ENCODE measurements around the gene TNS3. TPM values are rescaled to one million over a fixed set of nuclear protein-coding genes. Genes with fewer than 3 reads are reported as not detected.

The TNS3 gene
- total and polyA plus RNA-seq, 2 of the 13 experiments (the other 11 are each of a cell fraction or from before 2014, with no cell fraction given), result 52.9 to 55.7 TPM

- CTCF ChIA-PET (ENCODE audit: low intra/inter-chr PET ratio, low total read pairs), result no interaction called here
- peaks cover 48% of the 10 kb centered on the region; the same call in 1 of the 2 replicates for H4K20me1 ChIP-seq (ENCODE audit: insufficient read depth, low read length)
- FAIRE-seq (no peak), DNase-seq (ENCODE audit: low spot score) (no peak), ATAC-seq (no peak)
- H3K27me3 ChIP-seq (ENCODE audit: control insufficient read depth in 1 of 2, insufficient read depth in 2 of 2, low read length in 2 of 2), result no peaks in the 10 kb centered on the region
- peaks cover 26 to 85% of the 10 kb centered on the region in 2 experiments for H3K36me3 ChIP-seq (replicated peaks in 1 of 2; ENCODE audit: control insufficient read depth in 1 of 2, insufficient read depth in 2 of 2, low read length in 2 of 2)
- BruUV-seq (replicated peaks), result no TSS peak
- in situ Hi-C loops (cut with HindIII; ENCODE audit: extremely low pct_ligation_motif_present, low pct_unique_long_range_greater_than_20kb) (no loop called here), intact Hi-C loops (cut with micrococcal nuclease; ENCODE audit: unreplicated experiment) (no loop called here)
- no peak overlapping the region for H3K9ac ChIP-seq (ENCODE audit: insufficient read depth, low read depth, low read length)
- no peak overlapping the region for H2AFZ ChIP-seq (ENCODE audit: low read length)
- H3K9me3 ChIP-seq (ENCODE audit: low read length), result no peaks in the 10 kb centered on the region
- peaks cover 96% of the 10 kb centered on the region for H3K79me2 ChIP-seq (ENCODE audit: insufficient read depth, low read length)
- H3K4me3 ChIP-seq (replicated peaks in 1 of 3; ENCODE audit: insufficient read depth in 1 of 3, low read depth in 2 of 3, low read length in 3 of 3), result no peak overlapping the region
- H3K4me1 ChIP-seq (ENCODE audit: insufficient read depth, low read length), result peaks cover 63% of the 10 kb centered on the region
- H3K4me2 ChIP-seq (ENCODE audit: low read depth, low read length), result no peak overlapping the region
- H3K27ac ChIP-seq (ENCODE audit: extremely low read length, insufficient read depth, low read length), result no peak overlapping the region
- POLR2A ChIA-PET, result interaction anchor here (0.5 kb wide), 1 partner anchor 97 kb away, joined by 3 read pairs; no protein-coding TSS in a partner anchor
- 95% methylated on average over 14 of the region's 14 CpGs for WGBS (ENCODE audit: low lambda C conversion rate)
- no peak for TF ChIP-seq ZBTB3 (CRISPR knock-in tag; IDR thresholded peaks at IDR 0.05; ENCODE audit: borderline replicate concordance, low read depth)
- TF ChIP-seq ZSCAN21 (CRISPR knock-in tag; IDR thresholded peaks at IDR 0.05; ENCODE audit: borderline replicate concordance), result no peak
- no peak for TF ChIP-seq SMC3 (IDR thresholded peaks at IDR 0.05; ENCODE audit: low read length)
- no peak for TF ChIP-seq RFX5 (IDR thresholded peaks at IDR 0.05; ENCODE audit: low read depth, low read length)
- no peak for TF ChIP-seq DPF2 (CRISPR knock-in tag; IDR thresholded peaks at IDR 0.05; ENCODE audit: borderline replicate concordance, low read depth)
- TF ChIP-seq TP53 (CRISPR knock-in tag; conservative IDR thresholded peaks at IDR 0.05), result no peak
- TF ChIP-seq ZNF282 (IDR thresholded peaks at IDR 0.05; ENCODE audit: partially characterized antibody), result no peak
- TF ChIP-seq POLR2G (IDR thresholded peaks at IDR 0.05; ENCODE audit: low read depth, low read length), result no peak
- no peak for TF ChIP-seq MLX (CRISPR knock-in tag; IDR thresholded peaks at IDR 0.05)
- no peak for TF ChIP-seq ZNF75D (CRISPR knock-in tag; IDR thresholded peaks at IDR 0.05; ENCODE audit: borderline replicate concordance)
- no peak for TF ChIP-seq ZNF704 (CRISPR knock-in tag; IDR thresholded peaks at IDR 0.05; ENCODE audit: borderline replicate concordance)
- no peak for TF ChIP-seq ZNF160 (CRISPR knock-in tag; IDR thresholded peaks at IDR 0.05)
- TF ChIP-seq NR2F2 (IDR thresholded peaks at IDR 0.05; ENCODE audit: borderline replicate concordance, low read depth), result no peak
- TF ChIP-seq ZNF382 (CRISPR knock-in tag; IDR thresholded peaks at IDR 0.05; ENCODE audit: borderline replicate concordance), result no peak
- no peak for TF ChIP-seq ZNF337 (CRISPR knock-in tag; IDR thresholded peaks at IDR 0.05; ENCODE audit: borderline replicate concordance, low read depth)
- no peak for TF ChIP-seq ZFP36L1 (CRISPR knock-in tag; IDR thresholded peaks at IDR 0.05)
- no peak for TF ChIP-seq ZBTB4 (CRISPR knock-in tag; IDR thresholded peaks at IDR 0.05; ENCODE audit: borderline replicate concordance)
These were observed 75.2 kb downstream of the TNS3 start for GRCh38 chr7:47506382-47507339.

Data from HepG2 (cell line).